ENCODE results near the gene RASGEF1B.

DNA sequence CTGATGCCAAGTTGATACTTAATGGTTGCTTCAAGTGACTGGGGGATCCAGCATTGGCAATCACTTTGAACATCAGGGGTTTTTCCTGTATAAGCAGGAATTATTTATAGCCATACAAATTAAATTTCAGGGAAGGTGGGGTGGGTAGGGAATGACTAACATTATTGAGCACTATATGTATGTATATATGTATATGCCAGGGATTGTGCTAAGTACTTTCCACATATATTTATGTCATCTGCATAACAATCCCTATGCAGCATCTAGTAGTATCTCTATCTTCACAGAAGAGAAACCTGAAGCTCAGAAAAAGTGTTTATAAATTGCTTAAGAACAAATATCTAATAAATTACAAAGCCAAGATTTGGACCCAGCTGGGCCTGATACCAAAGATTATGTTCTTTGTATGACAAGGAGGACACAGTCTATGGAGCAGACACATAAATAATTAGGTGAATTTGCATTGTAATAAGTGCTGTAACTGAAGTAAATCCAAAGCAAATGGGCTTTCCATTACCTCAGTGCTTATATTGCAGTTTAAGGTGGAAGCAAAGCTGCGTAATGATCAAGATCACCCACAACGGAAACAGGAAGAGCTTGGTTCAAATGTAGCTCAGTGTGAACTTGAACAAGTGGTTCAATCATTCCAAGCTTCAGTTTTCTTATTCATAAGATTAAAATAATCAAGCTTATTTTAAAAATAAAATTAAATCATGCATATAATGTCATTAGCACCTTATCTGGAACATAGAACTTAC lies 18.9 kb upstream of the RASGEF1B start:
- TF ChIP-seq POLR2A (IDR thresholded peaks at IDR 0.05), result no peak
- TF ChIP-seq CTCF (IDR thresholded peaks at IDR 0.05), result no peak
- no peak for TF ChIP-seq EP300 (IDR thresholded peaks at IDR 0.05; ENCODE audit: low read depth)

Measured in transverse colon (tissue), 3 donors.